Type B pancreatic cell (in vitro differentiated cells): Measurements from ENCODE around the gene PDAP1. TPM values are rescaled to one million over a fixed set of nuclear protein-coding genes. Genes with fewer than 3 reads are reported as not detected.

ENCODE experiments used
- DNase-seq: peaks from one replicate; pipeline ENCODE4 v3.0.0; 2021; ENCODE audit warnings: mixed read lengths; ENCODE audit not compliant: unreplicated experiment; ENCODE audit errors: extremely low spot score
- H3K27ac Mint-ChIP-seq: 2 replicates; pipeline ENCODE4 v1.8.0; 2021; ENCODE audit warnings: mild to moderate bottlenecking, mixed read lengths
- H3K27me3 Mint-ChIP-seq: 2 replicates; pipeline ENCODE4 v1.8.0; 2021; ENCODE audit warnings: mixed read lengths
- H3K36me3 Mint-ChIP-seq: 2 replicates; pipeline ENCODE4 v1.8.0; 2021; ENCODE audit warnings: mixed read lengths
- H3K4me1 Mint-ChIP-seq: one replicate; pipeline ENCODE4 v1.8.0; 2021; ENCODE audit warnings: mixed read lengths; ENCODE audit not compliant: unreplicated experiment
- H3K4me3 Mint-ChIP-seq: 2 replicates; pipeline ENCODE4 v1.8.0; 2021; ENCODE audit warnings: mild to moderate bottlenecking, mixed read lengths
- H3K9me3 Mint-ChIP-seq: 2 replicates; pipeline ENCODE4 v1.8.0; 2021; ENCODE audit warnings: mixed read lengths
- CTCF ChIP-seq: fragments of 200-600 bp; sonication (generic); conservative IDR thresholded peaks from 2 replicates; pipeline ENCODE4 v1.5.0; 2021; ENCODE audit warnings: antibody characterized with exemption, mild to moderate bottlenecking
- total RNA-seq: library from RNA; stranded (reverse); gene quantifications from 2 replicates; pipeline ENCODE4 v1.2.1, GENCODE V29; 2021; ENCODE audit warnings: low replicate concordance

Gene PDAP1
- total RNA-seq, 1 donor from 2014 or later: 112 TPM

GRCh38 chr7:99386584-99387238 lies 21.7 kb downstream of the PDAP1 start:
- DNase-seq: no peak
- Mint-ChIP-seq H3K4me3 (no peak overlapping the region), H3K27ac (no peak overlapping the region), H3K4me1 (no peaks in the 10 kb centered on the region), H3K36me3 (no peaks in the 10 kb centered on the region), H3K27me3 (no peaks in the 10 kb centered on the region), H3K9me3 (no peaks in the 10 kb centered on the region)
- peak; percentile 41 for TF ChIP-seq CTCF

- Mint-ChIP-seq H3K36me3 (no peaks in the 10 kb centered on the region), H3K4me1 (no peaks in the 10 kb centered on the region), H3K9me3 (no peaks in the 10 kb centered on the region), H3K27me3 (no peaks in the 10 kb centered on the region), H3K4me3 (no peak overlapping the region), H3K27ac (no peak overlapping the region)
- no peak for DNase-seq
- TF ChIP-seq CTCF: no peak
These were observed 22.8 kb downstream of the PDAP1 start for GRCh38 chr7:99385564-99385963.

GRCh38 chr7:99384523-99384922 lies 23.9 kb downstream of the PDAP1 start:
- peaks cover 5% of the 10 kb centered on the region for H3K4me1 Mint-ChIP-seq
- no peaks in the 10 kb centered on the region for H3K27me3 Mint-ChIP-seq
- H3K36me3 Mint-ChIP-seq: no peaks in the 10 kb centered on the region
- no peak overlapping the region for H3K27ac Mint-ChIP-seq
- no peak for DNase-seq
- no peak overlapping the region for H3K4me3 Mint-ChIP-seq
- no peak for TF ChIP-seq CTCF
- no peaks in the 10 kb centered on the region for H3K9me3 Mint-ChIP-seq

GRCh38 chr7:99383791-99384370 lies 24.5 kb downstream of the PDAP1 start:
- no peak for DNase-seq
- Mint-ChIP-seq H3K4me3 (no peak overlapping the region), H3K27ac (no peak overlapping the region), H3K4me1 (peaks cover 11% of the 10 kb centered on the region), H3K9me3 (no peaks in the 10 kb centered on the region), H3K27me3 (no peaks in the 10 kb centered on the region), H3K36me3 (peaks cover 5% of the 10 kb centered on the region)
- no peak for TF ChIP-seq CTCF

- peaks cover 11% of the 10 kb centered on the region for H3K4me1 Mint-ChIP-seq
- H3K27ac Mint-ChIP-seq: no peak overlapping the region
- H3K9me3 Mint-ChIP-seq: no peaks in the 10 kb centered on the region
- no peak overlapping the region for H3K4me3 Mint-ChIP-seq
- TF ChIP-seq CTCF: no peak
- no peak for DNase-seq
- no peaks in the 10 kb centered on the region for H3K27me3 Mint-ChIP-seq
- peaks cover 5% of the 10 kb centered on the region for H3K36me3 Mint-ChIP-seq
These were observed 25.2 kb downstream of the PDAP1 start for GRCh38 chr7:99383203-99383602.
